SU-DHL-6 (cell line): ENCODE data around the gene CRTC3.

Experiments
- H2AFZ ChIP-seq: fragments of 200-600 bp; sonication (generic); 2 replicates; pipeline ENCODE4 v1.6.1; 2014; ENCODE audit warnings: low read depth, mild to moderate bottlenecking, moderate library complexity, mixed read lengths, antibody characterized with exemption, low read length; ENCODE audit not compliant: severe bottlenecking
- H3F3A ChIP-seq: fragments of 200-600 bp; shearing (Covaris generic); 2 replicates; pipeline ENCODE4 v1.6.0; 2016; ENCODE audit warnings: antibody characterized with exemption, mild to moderate bottlenecking; ENCODE audit not compliant: insufficient read depth
- H3K27ac ChIP-seq: fragments of 200-600 bp; sonication (generic); 2 replicates; pipeline ENCODE4 v1.5.1; 2016; ENCODE audit warnings: low read depth, mild to moderate bottlenecking, low read length, moderate library complexity, mixed read lengths
- H3K27me3 ChIP-seq: fragments of 200-600 bp; sonication (generic), shearing (Covaris generic); 2 replicates; pipeline ENCODE4 v1.6.0; 2014; ENCODE audit warnings: mild to moderate bottlenecking, low read length
- H3K36me3 ChIP-seq: fragments of 200-600 bp; sonication (generic); 2 replicates; pipeline ENCODE4 v1.6.1; 2014; ENCODE audit warnings: mild to moderate bottlenecking, low read length, mixed read lengths
- H3K4me2 ChIP-seq: fragments of 300-600, 200-600 bp; shearing (Covaris generic), sonication (generic); 2 replicates; pipeline ENCODE4 v1.6.0; 2014; ENCODE audit warnings: low read length, low read depth, mild to moderate bottlenecking; ENCODE audit not compliant: poor library complexity, severe bottlenecking
- H3K4me3 ChIP-seq: fragments of 200-600 bp; sonication (generic); 2 replicates; pipeline ENCODE4 v1.5.1; 2014; ENCODE audit warnings: antibody characterized with exemption, low read length, mild to moderate bottlenecking, mixed read lengths; ENCODE audit not compliant: insufficient read depth, poor library complexity, severe bottlenecking
- H3K79me2 ChIP-seq: fragments of 200-600 bp; sonication (generic); 2 replicates; pipeline ENCODE4 v1.6.1; 2014; ENCODE audit warnings: mild to moderate bottlenecking, low read length, moderate library complexity; ENCODE audit not compliant: insufficient read depth
- H3K9ac ChIP-seq: fragments of 200-600 bp; sonication (generic); 2 replicates; pipeline ENCODE4 v1.7.0; 2014; ENCODE audit warnings: mild to moderate bottlenecking, low read length
- H3K9me2 ChIP-seq: fragments of 200-600 bp; sonication (generic); replicated peaks from 2 replicates; pipeline ENCODE4 v1.6.1; 2014; ENCODE audit warnings: low read length; ENCODE audit not compliant: insufficient read depth
- H3K9me3 ChIP-seq: fragments of 200-600 bp; sonication (generic); 2 replicates; pipeline ENCODE4 v1.6.1; 2014; ENCODE audit warnings: low read length, mixed read lengths; ENCODE audit not compliant: insufficient read depth
- H4K20me1 ChIP-seq: fragments of 200-600 bp; sonication (generic); 2 replicates; pipeline ENCODE4 v1.6.1; 2014; ENCODE audit warnings: low read depth, mild to moderate bottlenecking, antibody characterized with exemption, low read length, moderate library complexity, mixed read lengths
- CTCF ChIP-seq: fragments of 200-600 bp; sonication (generic); IDR thresholded peaks from one replicate; pipeline ENCODE4 v1.5.1; 2017; ENCODE audit warnings: antibody characterized with exemption, mild to moderate bottlenecking, low read length, moderate library complexity; ENCODE audit not compliant: insufficient read depth, poor library complexity, severe bottlenecking
- EZH2phosphoT487 ChIP-seq: fragments of 200-600 bp; sonication (generic), shearing (Covaris generic); conservative IDR thresholded peaks from 2 replicates; pipeline ENCODE4 v1.6.1; 2018; ENCODE audit warnings: mild to moderate bottlenecking, antibody characterized with exemption, low read length, moderate library complexity, mixed read lengths

The CRTC3 gene

DNA sequence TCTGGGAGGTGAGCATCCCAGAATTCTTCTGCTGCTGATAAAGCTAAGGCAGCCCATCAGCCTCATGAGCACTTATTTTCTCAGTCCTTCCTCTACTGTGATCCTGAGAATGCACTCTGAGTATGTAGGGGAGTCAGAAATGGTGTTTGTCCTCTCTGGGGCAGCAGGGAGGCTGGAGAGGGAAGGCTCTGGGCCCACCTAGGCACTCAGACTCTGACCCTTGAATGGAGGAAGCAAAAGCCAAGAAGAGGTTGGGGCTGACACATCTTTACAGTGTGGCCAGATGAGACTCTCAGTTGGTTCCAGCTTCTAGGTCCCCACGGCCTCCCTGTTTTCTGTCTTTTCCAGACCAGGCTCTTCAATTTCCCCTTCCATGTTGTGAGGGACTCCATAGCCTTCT, 151.3 kb downstream of the CRTC3 start:
- Histone ChIP-seq H3K79me2 (no peaks in the 10 kb centered on the region), H3K4me3 (no peak overlapping the region), H3K9me2 (no peaks in the 10 kb centered on the region), H3K27ac (no peak overlapping the region), H4K20me1 (no peaks in the 10 kb centered on the region), H2AFZ (no peak overlapping the region), H3F3A (no peaks in the 10 kb centered on the region), H3K36me3 (no peaks in the 10 kb centered on the region), H3K27me3 (no peaks in the 10 kb centered on the region), H3K4me2 (no peak overlapping the region), H3K9ac (no peak overlapping the region), H3K9me3 (no peaks in the 10 kb centered on the region)
- TF ChIP-seq EZH2phosphoT487 (no peak), CTCF (no peak)

DNA sequence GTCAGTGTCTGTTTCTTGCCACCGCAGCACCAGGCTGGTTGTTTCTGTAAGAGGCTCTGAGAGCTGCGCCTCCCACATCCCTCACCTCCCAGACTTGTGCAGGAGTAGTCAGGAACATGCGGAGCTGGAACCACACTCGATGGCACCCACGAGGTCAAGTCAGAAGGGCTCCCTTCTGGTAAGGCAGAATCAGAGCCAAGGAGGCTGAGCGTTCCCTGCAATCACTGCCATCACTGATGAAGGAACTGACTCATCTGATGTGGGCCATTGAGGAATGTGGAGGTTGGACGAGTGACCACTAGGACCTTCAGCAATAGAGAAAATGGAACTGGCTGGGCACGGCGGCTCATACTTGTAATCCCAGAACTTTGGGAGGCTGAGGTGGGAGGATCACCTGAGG, 151.8 kb downstream of the CRTC3 start:
- no peak overlapping the region for H3K4me3 ChIP-seq
- no peaks in the 10 kb centered on the region for H3K79me2 ChIP-seq
- H3K9ac ChIP-seq = no peak overlapping the region
- no peaks in the 10 kb centered on the region for H3K36me3 ChIP-seq
- H3K27ac ChIP-seq = no peak overlapping the region
- H3K9me3 ChIP-seq = no peaks in the 10 kb centered on the region
- no peak overlapping the region for H2AFZ ChIP-seq
- no peaks in the 10 kb centered on the region for H3K9me2 ChIP-seq
- H3K27me3 ChIP-seq = no peaks in the 10 kb centered on the region
- no peak overlapping the region for H3K4me2 ChIP-seq
- H3F3A ChIP-seq = no peaks in the 10 kb centered on the region
- H4K20me1 ChIP-seq = no peaks in the 10 kb centered on the region
- TF ChIP-seq EZH2phosphoT487 (no peak), CTCF (no peak)

DNA sequence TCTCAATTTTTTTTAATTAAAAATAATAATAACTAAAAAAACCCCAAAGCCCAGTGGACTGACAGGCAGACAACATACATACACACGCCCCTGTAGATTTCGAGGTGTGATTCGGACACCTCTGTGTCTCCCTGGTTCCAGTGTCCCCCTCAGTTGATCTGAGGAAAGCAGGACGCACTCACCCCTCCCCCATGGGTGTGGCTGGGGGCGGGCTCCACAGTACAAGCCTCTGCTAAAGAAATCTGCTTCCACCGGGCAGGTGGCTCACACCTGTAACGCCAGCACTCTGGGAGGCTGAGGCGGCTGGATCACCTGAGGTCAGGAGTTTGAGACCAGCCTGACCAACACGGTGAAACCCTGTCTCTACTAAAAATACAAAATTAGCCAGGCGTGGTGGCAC, 153.6 kb downstream of the CRTC3 start:
- Histone ChIP-seq H3K9me3 (no peaks in the 10 kb centered on the region), H3K36me3 (no peaks in the 10 kb centered on the region), H4K20me1 (no peaks in the 10 kb centered on the region), H3F3A (no peaks in the 10 kb centered on the region), H3K27me3 (no peaks in the 10 kb centered on the region), H3K9ac (no peak overlapping the region), H3K4me3 (no peak overlapping the region), H3K27ac (no peak overlapping the region), H3K9me2 (no peaks in the 10 kb centered on the region), H2AFZ (no peak overlapping the region), H3K4me2 (no peak overlapping the region), H3K79me2 (no peaks in the 10 kb centered on the region)
- TF ChIP-seq CTCF = no peak
- TF ChIP-seq EZH2phosphoT487 = no peak

- Histone ChIP-seq H3K27me3 (no peaks in the 10 kb centered on the region), H3K4me2 (no peak overlapping the region), H2AFZ (no peak overlapping the region), H3K9ac (no peak overlapping the region), H3K79me2 (no peaks in the 10 kb centered on the region), H3K36me3 (no peaks in the 10 kb centered on the region), H3K9me3 (no peaks in the 10 kb centered on the region), H3K4me3 (no peak overlapping the region), H3F3A (no peaks in the 10 kb centered on the region), H4K20me1 (no peaks in the 10 kb centered on the region), H3K9me2 (no peaks in the 10 kb centered on the region), H3K27ac (no peak overlapping the region)
- no peak for TF ChIP-seq EZH2phosphoT487
- no peak for TF ChIP-seq CTCF
Measured at GRCh38 chr15:90683876-90684275, 154.2 kb downstream of the CRTC3 start.
